NB4 (cell line): ENCODE measurements around the gene MLLT3.

Experiments
- DNase-seq: peaks from one replicate; pipeline ENCODE4 v3.0.0; 2010; ENCODE audit warnings: low read depth
- H3K4me3 ChIP-seq: one replicate; pipeline ENCODE4 v1.5.1; 2011; ENCODE audit warnings: mild to moderate bottlenecking, low read depth, low read length, moderate library complexity
- CTCF ChIP-seq: IDR thresholded peaks from one replicate; pipeline ENCODE4 v1.5.1; 2012; ENCODE audit warnings: low read depth, low read length
- MAX ChIP-seq: IDR thresholded peaks from 2 replicates; pipeline ENCODE4 v1.6.1; 2011; ENCODE audit warnings: low read depth, low read length
- MYC ChIP-seq: IDR thresholded peaks from 2 replicates; pipeline ENCODE4 v1.6.1; 2011; ENCODE audit warnings: low read depth, low read length
- POLR2A ChIP-seq: IDR thresholded peaks from 2 replicates; pipeline ENCODE4 v1.6.1; 2011; ENCODE audit warnings: mild to moderate bottlenecking; ENCODE audit not compliant: insufficient read length; ENCODE audit errors: extremely low read depth

The MLLT3 gene

GRCh38 chr9:20622330-20623020, at the start of gene MLLT3:
Gene MLLT3, minus strand, starts transcription at chr9:20622499.
- peak within 1 kb of the TSS; percentile 71 for H3K4me3 ChIP-seq
- DNase-seq = peak; percentile 99
- TF ChIP-seq CTCF = no peak
- TF ChIP-seq MYC = no peak
- peak; percentile 61 for TF ChIP-seq POLR2A
- TF ChIP-seq MAX = no peak

- H3K4me3 ChIP-seq = no peak overlapping the region
- DNase-seq = no peak
- no peak for TF ChIP-seq MAX
- no peak for TF ChIP-seq CTCF
- TF ChIP-seq MYC = no peak
- no peak for TF ChIP-seq POLR2A
Measured at GRCh38 chr9:20671635-20672034, 49.3 kb upstream of the MLLT3 start.

GRCh38 chr9:20670395-20670794, 48.1 kb upstream of the MLLT3 start:
- DNase-seq = no peak
- H3K4me3 ChIP-seq = no peak overlapping the region
- TF ChIP-seq MYC (no peak), POLR2A (no peak), MAX (no peak), CTCF (no peak)

GRCh38 chr9:20664501-20664900, 42.2 kb upstream of the MLLT3 start:
- no peak for TF ChIP-seq CTCF
- H3K4me3 ChIP-seq = no peak overlapping the region

GRCh38 chr9:20663133-20663532, 40.8 kb upstream of the MLLT3 start:
- H3K4me3 ChIP-seq = no peak overlapping the region
- TF ChIP-seq MAX (no peak), MYC (no peak), POLR2A (no peak), CTCF (no peak)
- no peak for DNase-seq

More at GRCh38 chr9:20664501-20664900, 42.2 kb upstream of the MLLT3 start:
- no peak for DNase-seq

- TF ChIP-seq POLR2A = no peak
- DNase-seq = no peak
- H3K4me3 ChIP-seq = no peak overlapping the region
Measured at GRCh38 chr9:20662156-20662555, 39.9 kb upstream of the MLLT3 start.
